Measurements from ENCODE around the gene RACK1.

GRCh38 chr5:181203777-181204112 is 40.0 kb downstream of the RACK1 start:
- TF ChIP-seq CTCF (IDR thresholded peaks at IDR 0.05; ENCODE audit: extremely low read depth in 1 of 2, insufficient read depth in 1 of 2, low read depth in 1 of 2, low read length in 2 of 2) = no peak
- TF ChIP-seq POLR2AphosphoS5 (IDR thresholded peaks at IDR 0.05; ENCODE audit: insufficient read depth, low read depth, low read length) = no peak
- no peak for TF ChIP-seq POLR2A (IDR thresholded peaks at IDR 0.05; ENCODE audit: low read depth, low read length)

Data from endothelial cell of umbilical vein (primary cell).